Activated T-helper 1 cell treated with anti-CD3 and anti-CD28 coated beads, Interleukin-2, amount 50 U/mL, for 16 hours (primary cell): ENCODE measurements around the gene ESCO1.

Experiments used
- DNase-seq, 2 donors: peaks; one replicate each; pipeline ENCODE4 v3.0.0-alpha.2; 2020; ENCODE audit warnings: low read depth in 1 of 2, low spot score in 1 of 2

Gene ESCO1

DNA sequence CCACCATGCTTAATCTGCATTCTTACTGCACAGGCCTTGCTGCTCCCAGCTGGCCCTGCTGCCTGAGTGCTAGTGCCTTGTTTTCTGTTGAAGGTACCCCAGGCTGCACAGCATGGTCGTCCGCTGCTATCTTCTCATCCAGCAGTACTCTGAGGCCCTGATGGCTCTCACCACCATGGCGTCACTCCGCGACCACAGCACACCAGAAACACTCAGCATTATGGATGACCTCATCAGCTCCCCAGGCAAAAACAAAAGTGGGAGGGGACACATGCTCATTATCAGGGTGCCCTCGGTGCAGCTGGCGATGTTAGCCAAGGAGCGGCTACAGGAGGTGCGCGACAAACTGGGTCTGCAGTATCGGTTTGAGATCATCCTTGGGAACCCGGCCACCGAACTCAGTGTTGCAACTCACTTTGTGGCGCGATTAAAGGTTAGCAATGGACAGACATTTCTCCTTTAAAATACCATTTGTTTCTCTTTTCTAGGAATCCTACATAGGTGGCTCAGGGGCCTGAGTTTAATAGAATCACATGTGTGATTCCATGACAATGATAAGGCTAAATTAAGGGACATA lies 110.5 kb downstream of the ESCO1 start:
- no peak for DNase-seq

GRCh38 chr18:21489119-21489750 lies 111.3 kb downstream of the ESCO1 start:
- no peak for DNase-seq

- DNase-seq = no peak
Measured at GRCh38 chr18:21486905-21487437, 113.5 kb downstream of the ESCO1 start.

GRCh38 chr18:21484851-21485636 lies 115.5 kb downstream of the ESCO1 start:
- no peak for DNase-seq

DNA sequence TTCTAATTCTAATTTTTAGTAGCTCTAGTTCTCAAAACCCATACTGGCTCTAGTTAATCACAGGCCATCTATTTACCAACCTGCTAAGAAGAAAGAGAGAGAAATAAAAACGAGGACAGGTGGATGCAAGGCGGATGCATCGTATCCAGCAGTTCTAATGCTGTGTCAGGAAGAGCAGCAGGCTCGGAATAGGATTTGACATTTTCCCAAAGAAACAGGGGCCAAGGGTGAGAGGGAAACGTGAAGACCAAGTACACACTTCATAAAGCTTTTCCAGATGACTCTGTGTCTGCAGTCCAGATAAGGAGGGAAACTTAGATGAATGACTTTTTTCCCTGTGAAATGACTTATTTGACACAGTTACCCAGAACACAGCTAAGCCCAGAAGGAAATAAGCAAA lies 117.5 kb downstream of the ESCO1 start:
- no peak for DNase-seq

- no peak for DNase-seq
Measured at GRCh38 chr18:21481739-21482138, 118.8 kb downstream of the ESCO1 start.

DNA sequence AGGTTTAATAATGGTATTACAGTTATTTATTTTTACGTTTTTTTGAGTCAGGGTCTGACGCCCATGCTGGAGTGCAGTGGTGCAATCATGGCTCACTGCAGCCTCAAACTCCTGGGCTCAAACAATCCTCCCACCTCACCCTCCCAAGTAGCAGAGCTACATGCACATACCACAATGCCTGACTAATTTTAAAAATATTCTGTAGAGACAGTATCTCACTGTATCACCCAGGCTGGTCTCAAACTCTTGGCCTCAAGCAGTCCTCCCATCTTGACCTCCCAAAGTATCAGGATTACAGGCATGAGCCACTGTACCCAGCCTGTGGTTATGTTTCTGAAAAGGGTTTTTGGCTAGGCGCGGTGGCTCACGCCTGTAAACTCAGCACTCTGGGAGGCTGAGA lies 120.8 kb downstream of the ESCO1 start:
- DNase-seq = no peak
